SK-N-MC (cell line): ENCODE data around the gene COQ8A.

Experiments
- EZH2 ChIP-seq: fragments of 200-600 bp; sonication (generic); IDR thresholded peaks from one replicate; pipeline ENCODE4 v1.6.1; 2017; ENCODE audit warnings: antibody characterized with exemption
- FOXP2 ChIP-seq: optimal IDR thresholded peaks from 2 replicates; pipeline ENCODE3; 2011; ENCODE audit warnings: mild to moderate bottlenecking, moderate library complexity; ENCODE audit not compliant: insufficient read depth; ENCODE audit errors: extremely low read length, control extremely low read depth
- POLR2AphosphoS5 ChIP-seq: IDR thresholded peaks from 2 replicates; pipeline ENCODE4 v1.6.1; 2012; ENCODE audit warnings: mild to moderate bottlenecking, low read depth, low read length, borderline replicate concordance

DNA sequence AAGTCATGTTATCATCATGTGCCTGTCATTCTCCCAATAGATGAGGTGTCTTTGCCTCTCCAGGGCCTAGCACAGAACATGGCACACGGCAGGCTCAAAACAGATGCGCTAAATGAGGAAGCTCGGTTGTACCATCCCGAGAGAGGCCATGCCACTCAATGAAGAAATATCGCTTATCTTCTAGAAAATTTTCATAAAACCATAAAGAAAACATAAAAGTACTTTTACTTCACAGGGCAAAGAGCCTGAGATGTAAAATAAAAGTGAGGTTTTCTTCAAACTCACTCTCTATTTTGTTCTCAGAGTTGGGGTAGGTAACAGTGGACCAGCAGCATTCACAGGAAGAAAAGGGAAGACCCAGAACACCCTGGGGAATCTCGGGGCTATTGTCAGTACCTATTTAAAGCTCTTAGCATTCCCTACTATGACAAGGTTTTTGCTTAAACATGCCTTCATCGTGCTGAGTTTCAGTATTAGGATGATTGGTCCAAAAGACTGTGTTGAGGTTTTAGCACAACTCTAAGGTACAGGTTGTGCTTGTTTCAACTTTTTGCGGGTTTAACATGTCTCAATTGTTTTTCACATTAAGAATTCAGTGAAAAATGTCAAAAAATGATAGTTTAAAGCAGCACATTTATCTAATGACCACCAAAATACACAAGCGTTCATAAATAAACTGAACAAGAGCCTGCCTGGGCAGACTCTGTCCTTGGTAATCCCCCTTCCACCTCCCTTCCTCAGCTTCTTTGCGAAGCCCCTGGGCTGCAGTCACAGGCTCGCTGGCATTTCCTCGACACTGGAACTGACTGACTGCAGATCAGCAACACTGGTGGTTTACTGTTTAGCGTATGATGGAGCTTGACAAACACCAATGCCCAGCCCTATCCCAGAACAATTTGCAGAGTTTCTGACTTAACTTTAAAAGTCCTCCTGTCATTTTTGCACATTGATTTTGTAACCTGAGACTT is 55.6 kb downstream of the COQ8A start:
- TF ChIP-seq EZH2 (no peak), FOXP2 (no peak), POLR2AphosphoS5 (no peak)
